Left cardiac atrium (tissue), 4 donors: ENCODE data around the gene ADARB1. TPM values are rescaled to one million over a fixed set of nuclear protein-coding genes. Genes with fewer than 3 reads are reported as not detected.

ENCODE experiments used
- ATAC-seq, 2 donors: fragments of 200-7000 bp; cut with Tn5 transposase; one replicate each; pipeline ENCODE4 v1.9.1; 2020; ENCODE audit warnings: mild to moderate bottlenecking in 2 of 2, moderate library complexity in 2 of 2
- DNase-seq: peaks from one replicate; pipeline ENCODE4 v3.0.0-alpha.2; 2020
- intact Hi-C, 2 donors: fragments of 100-400 bp; cut with DNase I; formaldehyde crosslinking; loops; one replicate each; pipeline versions ENCODE4 v1.14.1 to v1.15.1; 2022 to 2023
- total RNA-seq, 2 donors: library from RNA; stranded (reverse); fragmentation: NEBNext Ultra II Directional; extraction: Animal tissue kit (Norgen Biotek cat#: 25700); gene quantifications; one replicate each; pipeline ENCODE4 v1.2.1, GENCODE V29; 2021
- donor health status: DM: no; HTN: yes; CAD: no.
- donor health status: DM: no; HTN: yes; CAD: no; lungs with severe emphysema.
- donor health status: DM: yes; HTN: yes; CAD: no.
- donor health status: Dilated cardiomyopathy.

The ADARB1 gene
- total RNA-seq, 2 donors from 2014 or later, result 20.6 to 21.7 TPM

GRCh38 chr21:45108034-45108790 is 33.8 kb downstream of the ADARB1 start:
- DNase-seq, result no peak
- intact Hi-C loops, result no loop called here
- ATAC-seq, result no peak

GRCh38 chr21:45108808-45109781 is 34.7 kb downstream of the ADARB1 start:
- no peak for ATAC-seq
- intact Hi-C loops, result no loop called here
- no peak for DNase-seq

- ATAC-seq, result peak; percentile 15 to 48
- intact Hi-C loops, result no loop called here
- DNase-seq, result no peak
Observed at GRCh38 chr21:45109831-45110492, 35.6 kb downstream of the ADARB1 start.

DNA sequence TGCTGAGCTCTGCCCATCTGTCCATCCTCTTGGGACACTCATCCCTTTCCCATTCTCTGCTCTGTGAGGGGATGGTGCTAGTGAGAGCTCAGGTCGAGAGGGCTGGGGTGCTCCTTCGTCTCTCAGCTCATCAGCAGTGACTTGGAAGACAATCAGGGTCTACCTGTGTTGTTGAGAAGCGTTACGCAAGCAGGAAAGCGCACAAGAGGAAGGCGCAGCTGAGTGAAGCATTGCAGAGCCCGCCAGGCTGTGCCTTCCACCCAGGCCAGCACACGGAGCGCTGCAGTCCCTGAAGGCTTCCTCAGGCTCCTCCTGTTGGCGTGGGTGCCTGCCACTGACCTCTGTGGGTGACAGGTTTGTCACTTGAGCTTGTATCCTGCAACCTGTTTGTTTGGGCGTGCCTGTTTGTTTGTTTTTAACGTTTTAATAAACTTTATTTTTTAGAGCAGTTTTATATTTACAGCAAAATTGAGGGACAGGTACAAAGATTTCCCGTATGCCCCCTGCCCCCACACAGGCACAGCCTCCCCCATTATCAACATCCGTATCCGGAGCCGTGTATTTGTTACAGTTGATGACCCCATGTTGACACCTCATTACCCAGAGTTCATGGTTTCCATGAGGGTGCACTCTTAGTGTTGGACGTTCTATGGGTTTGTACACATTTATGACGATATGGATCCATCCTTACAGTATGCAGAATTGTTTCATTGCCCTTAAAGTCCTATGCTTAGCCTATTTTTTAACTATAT is 36.7 kb downstream of the ADARB1 start:
- ATAC-seq (peak in 1 of 2 donors; percentile 17), DNase-seq (no peak)
- intact Hi-C loops, result no loop called here

GRCh38 chr21:45111703-45112102 is 37.3 kb downstream of the ADARB1 start:
- intact Hi-C loops, result no loop called here
- DNase-seq, result peak; percentile 48
- peak; percentile 40 to 43 for ATAC-seq

GRCh38 chr21:45112371-45112770 is 38.0 kb downstream of the ADARB1 start:
- DNase-seq (no peak), ATAC-seq (no peak)
- intact Hi-C loops, result no loop called here

- ATAC-seq, result peak in 1 of 2 donors; percentile 27
- no peak for DNase-seq
- intact Hi-C loops, result no loop called here
Observed at GRCh38 chr21:45113543-45113942, 39.2 kb downstream of the ADARB1 start.

- intact Hi-C loops, result no loop called here
- peak; percentile 72 to 75 for ATAC-seq
- DNase-seq, result no peak
Observed at GRCh38 chr21:45114072-45114471, 39.7 kb downstream of the ADARB1 start.

- intact Hi-C loops, result no loop called here
- ATAC-seq (peak; percentile 53 to 66), DNase-seq (no peak)
Observed at GRCh38 chr21:45114475-45114874, 40.1 kb downstream of the ADARB1 start.

GRCh38 chr21:45115141-45115540 is 40.8 kb downstream of the ADARB1 start:
- DNase-seq (no peak), ATAC-seq (peak in 1 of 2 donors; percentile 20)
- intact Hi-C loops, result no loop called here

DNA sequence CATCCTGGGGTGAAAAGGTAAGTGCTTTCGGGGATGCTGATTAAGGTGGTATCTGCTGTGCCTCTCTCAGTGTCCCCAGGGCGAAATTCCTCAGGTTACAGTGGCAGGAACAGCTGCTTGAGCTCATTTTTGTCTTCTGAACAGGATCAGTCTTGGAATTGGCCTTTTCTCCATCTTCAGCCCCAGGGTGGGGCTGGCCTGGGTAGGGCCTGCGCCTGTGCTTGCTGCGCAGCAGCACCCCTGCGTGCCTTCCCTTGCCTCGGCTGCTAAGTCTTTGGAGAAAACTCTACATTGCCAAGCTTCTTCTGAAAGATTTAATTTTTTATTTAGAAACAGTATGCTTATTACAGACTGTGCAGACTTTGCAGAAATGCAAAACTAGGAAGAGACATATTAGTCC is 41.7 kb downstream of the ADARB1 start:
- DNase-seq, result no peak
- no peak for ATAC-seq
- intact Hi-C loops, result no loop called here

DNA sequence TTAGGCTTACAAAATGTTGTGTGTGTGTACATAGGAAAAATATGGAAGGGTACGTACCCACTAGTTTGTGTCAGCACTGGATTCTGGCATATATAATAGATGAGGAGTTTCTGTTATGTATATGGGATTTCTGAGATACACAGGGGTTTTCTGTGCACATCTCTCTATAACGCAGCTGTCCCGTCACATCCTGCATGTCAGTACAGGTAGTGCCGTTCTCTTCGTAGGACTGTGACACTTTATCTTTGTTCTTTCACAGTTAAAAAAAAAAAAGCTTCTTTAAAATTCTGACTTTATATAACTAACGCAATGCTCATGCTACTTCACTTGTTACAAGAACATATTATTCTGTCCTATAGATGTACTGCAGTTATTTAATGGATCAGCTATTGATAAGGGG is 42.9 kb downstream of the ADARB1 start:
- DNase-seq, result no peak
- intact Hi-C loops, result no loop called here

GRCh38 chr21:45118099-45118498 is 43.7 kb downstream of the ADARB1 start:
- intact Hi-C loops, result no loop called here
- DNase-seq (no peak), ATAC-seq (no peak)

More for the DNA sequence above, 42.9 kb downstream of the ADARB1 start:
- no peak for ATAC-seq

DNA sequence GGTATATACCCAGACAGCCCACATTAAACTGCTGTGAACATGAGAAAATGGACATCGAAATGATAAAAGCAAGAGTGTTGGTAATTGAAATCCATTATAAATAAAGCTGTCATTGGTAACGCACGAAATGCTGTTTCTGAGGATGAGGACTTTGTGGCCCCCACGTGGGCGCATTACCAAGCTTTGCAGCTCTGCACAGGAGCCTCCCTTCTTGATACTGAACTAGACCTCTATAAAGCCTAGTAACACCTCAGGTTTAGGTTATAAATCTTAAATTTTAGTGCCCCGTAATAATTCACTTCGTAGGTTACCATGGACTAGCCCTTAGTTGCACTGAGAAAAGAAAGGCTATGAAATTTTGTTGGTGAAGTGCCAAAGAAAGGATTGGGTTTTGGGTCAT is 45.4 kb downstream of the ADARB1 start:
- intact Hi-C loops, result no loop called here
- no peak for DNase-seq
- no peak for ATAC-seq

GRCh38 chr21:45120975-45121374 is 46.6 kb downstream of the ADARB1 start:
- ATAC-seq (no peak), DNase-seq (no peak)
- intact Hi-C loops, result no loop called here

GRCh38 chr21:45122030-45122429 is 47.6 kb downstream of the ADARB1 start:
- no peak for DNase-seq
- intact Hi-C loops, result no loop called here
- ATAC-seq, result no peak

DNA sequence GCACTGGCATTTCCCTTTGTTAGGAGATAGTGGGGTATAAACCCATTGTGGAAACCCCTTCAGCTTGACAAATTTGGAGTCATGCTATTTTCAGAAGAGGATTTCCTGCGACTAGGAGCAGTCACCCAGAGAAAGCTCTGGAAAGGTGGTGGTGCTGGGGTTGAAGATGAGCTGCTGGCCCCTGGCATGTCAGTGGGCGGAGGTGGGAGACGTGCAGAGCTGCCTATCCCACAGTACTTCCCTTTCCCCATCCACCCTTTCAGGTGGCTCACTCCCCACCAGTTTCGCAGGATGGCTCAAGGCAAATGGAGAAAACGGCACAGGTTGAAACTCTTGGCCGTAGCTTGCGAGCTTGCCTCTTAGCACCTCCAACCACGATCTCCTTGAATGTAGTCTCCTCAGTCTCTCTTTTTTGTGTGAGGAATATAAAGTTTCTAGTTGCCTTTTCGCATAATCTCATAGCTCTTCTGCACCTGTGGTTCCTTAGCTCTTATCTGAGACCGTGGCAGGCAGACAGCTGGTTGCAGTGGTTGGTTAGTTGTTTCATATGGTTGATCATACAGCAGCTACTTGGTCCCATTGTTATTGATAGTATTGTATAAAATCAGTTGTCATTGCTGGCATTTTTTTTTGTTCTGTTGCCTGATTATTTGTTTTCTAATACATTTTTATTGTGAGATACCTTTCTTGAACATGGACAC is 48.2 kb downstream of the ADARB1 start:
- no peak for DNase-seq
- intact Hi-C loops, result no loop called here
- no peak for ATAC-seq

DNA sequence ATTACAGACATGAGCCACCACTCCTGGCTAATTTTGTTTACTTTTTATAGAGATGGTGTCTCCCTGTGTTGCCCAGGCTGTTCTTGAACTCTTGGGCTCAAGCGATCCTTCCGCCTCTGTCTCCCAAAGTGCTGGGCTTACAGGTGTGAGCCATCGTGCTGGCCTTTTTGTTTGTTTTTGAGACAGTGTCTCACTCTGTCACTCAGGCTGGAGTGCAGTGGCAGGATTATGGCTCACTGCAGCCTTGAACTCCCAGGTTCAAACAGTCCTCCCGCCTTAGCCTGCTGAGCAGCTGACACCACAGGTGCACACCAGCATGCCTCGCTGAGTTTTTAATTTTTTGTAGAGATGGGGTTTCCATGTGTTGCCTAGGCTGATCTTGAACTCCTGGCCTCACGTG is 49.1 kb downstream of the ADARB1 start:
- intact Hi-C loops, result no loop called here
- no peak for ATAC-seq
- no peak for DNase-seq
